Neural progenitor cell (in vitro differentiated cells): ENCODE results near the gene PHETA2. TPM values are rescaled to one million over a fixed set of nuclear protein-coding genes. Genes with fewer than 3 reads are reported as not detected.

ENCODE experiments used
- DNase-seq: peaks from one replicate; pipeline ENCODE4 v3.0.0-alpha.2; 2016; ENCODE audit warnings: low spot score
- H2AFZ ChIP-seq: fragments of 200-600 bp; sonication (generic); replicated peaks from 2 replicates; pipeline ENCODE4 v1.6.1; 2016; ENCODE audit warnings: antibody characterized with exemption
- H3F3A ChIP-seq: fragments of 200-600 bp; sonication (generic); 2 replicates; pipeline ENCODE4 v1.6.1; 2016; ENCODE audit warnings: antibody characterized with exemption, low read depth
- H3K27ac ChIP-seq: fragments of 200-600 bp; sonication (generic); 2 replicates; pipeline ENCODE4 v1.5.1; 2016; ENCODE audit warnings: mild to moderate bottlenecking
- H3K27me3 ChIP-seq: fragments of 200-600 bp; sonication (generic); 2 replicates; pipeline ENCODE4 v1.6.1; 2016; ENCODE audit warnings: mild to moderate bottlenecking, moderate library complexity
- H3K36me3 ChIP-seq: fragments of 200-600 bp; sonication (generic); 2 replicates; pipeline ENCODE4 v1.5.1; 2016
- H3K4me1 ChIP-seq: fragments of 200-600 bp; sonication (generic); 2 replicates; pipeline ENCODE4 v1.6.1; 2016; ENCODE audit warnings: mixed run types
- H3K4me2 ChIP-seq: fragments of 200-600 bp; sonication (generic); 2 replicates; pipeline ENCODE4 v1.6.1; 2016
- H3K4me3 ChIP-seq: fragments of 200-600 bp; sonication (generic); 2 replicates; pipeline ENCODE4 v1.5.1; 2016
- H3K79me2 ChIP-seq: fragments of 200-600 bp; sonication (generic); 2 replicates; pipeline ENCODE4 v1.6.1; 2016; ENCODE audit warnings: low read depth
- H3K9ac ChIP-seq: fragments of 200-600 bp; sonication (generic); 2 replicates; pipeline ENCODE4 v1.6.1; 2016
- H3K9me3 ChIP-seq: fragments of 200-600 bp; sonication (generic); 2 replicates; pipeline ENCODE4 v1.5.1; 2016; ENCODE audit warnings: low read depth
- H4K20me1 ChIP-seq: fragments of 200-600 bp; sonication (generic); 2 replicates; pipeline ENCODE4 v1.6.1; 2016; ENCODE audit warnings: low read depth
- H3K27ac Mint-ChIP-seq: 3 replicates; pipeline ENCODE4 v1.8.0; 2021; ENCODE audit warnings: mixed read lengths
- H3K27me3 Mint-ChIP-seq: 2 replicates; pipeline ENCODE4 v1.8.0; 2022; ENCODE audit warnings: low read depth, mild to moderate bottlenecking, inconsistent platforms, moderate library complexity, mixed read lengths; ENCODE audit not compliant: insufficient read depth
- H3K36me3 Mint-ChIP-seq: 3 replicates; pipeline ENCODE4 v1.8.0; 2021; ENCODE audit warnings: mixed read lengths
- H3K4me1 Mint-ChIP-seq: 3 replicates; pipeline ENCODE4 v1.8.0; 2021; ENCODE audit warnings: mixed read lengths
- H3K4me3 Mint-ChIP-seq: 3 replicates; pipeline ENCODE4 v1.8.0; 2021; ENCODE audit warnings: mild to moderate bottlenecking, moderate library complexity, mixed read lengths
- H3K9me3 Mint-ChIP-seq: 3 replicates; pipeline ENCODE4 v1.8.0; 2020; ENCODE audit warnings: mixed read lengths
- EZH2 ChIP-seq: fragments of 200-600 bp; sonication (generic); IDR thresholded peaks from 2 replicates; pipeline ENCODE4 v1.6.1; 2017; ENCODE audit warnings: antibody characterized with exemption, mild to moderate bottlenecking, moderate library complexity
- EZH2phosphoT487 ChIP-seq: fragments of 200-600 bp; sonication (generic); IDR thresholded peaks from 2 replicates; pipeline ENCODE4 v1.6.1; 2017; ENCODE audit warnings: antibody characterized with exemption
- total RNA-seq: library from RNA; depleted of rRNA; stranded (reverse); fragments of >200 nt; gene quantifications from 2 replicates; pipeline ENCODE4 v1.2.3, GENCODE V29; 2015; ENCODE audit warnings: low replicate concordance
- TF ChIP-seq, protein P1 (sequence below): fragments of 200-600 bp; sonication (generic); IDR thresholded peaks from 2 replicates; pipeline ENCODE4 v1.5.1; 2017; ENCODE audit warnings: antibody characterized with exemption, mild to moderate bottlenecking

Gene PHETA2
- total RNA-seq, 1 donor from 2014 or later: 0.79 TPM

DNA sequence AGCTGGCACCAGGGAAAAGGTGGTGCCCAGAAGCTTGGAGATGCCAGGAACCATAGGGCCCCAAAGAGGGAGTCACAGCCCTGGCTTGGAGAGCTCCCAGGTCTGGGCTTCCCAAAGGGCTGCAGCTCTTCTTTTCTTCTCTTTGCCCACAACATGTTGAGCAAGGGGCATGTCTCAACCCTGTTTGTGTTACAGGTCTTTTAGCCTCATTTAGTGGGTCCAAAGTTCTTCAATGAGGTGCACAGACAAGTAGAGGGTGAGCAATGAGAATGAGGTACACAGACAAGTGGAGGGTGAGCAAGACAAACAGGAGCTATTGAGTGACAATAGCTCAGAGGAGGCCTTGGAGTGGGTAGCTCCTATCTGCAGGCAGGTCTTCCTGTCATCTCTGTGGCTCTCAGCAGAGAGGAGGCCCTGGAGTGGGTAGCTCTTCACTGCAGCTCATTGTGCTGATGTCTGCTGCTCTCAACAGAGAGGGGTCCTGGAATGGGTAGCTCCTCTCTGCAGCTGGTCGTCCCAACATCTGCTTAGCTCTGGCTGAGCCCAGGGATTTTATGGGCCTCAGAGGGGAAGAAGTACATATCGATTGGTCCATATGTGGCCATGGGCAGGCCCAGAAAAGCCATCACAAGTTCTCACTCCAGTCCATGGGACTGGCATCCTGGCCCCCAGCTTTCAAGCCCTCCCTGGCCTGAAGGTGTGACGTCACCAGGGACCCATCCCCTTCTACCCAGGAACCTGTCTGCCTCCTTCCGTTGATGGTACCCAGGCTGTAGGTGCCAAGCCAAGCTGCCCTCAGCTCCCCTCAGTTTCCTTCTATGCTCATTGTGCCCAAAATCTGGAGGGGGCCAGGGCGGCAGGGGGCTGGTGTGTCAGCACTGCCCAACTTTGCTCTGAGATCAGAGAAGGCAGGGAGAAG lies 40.5 kb upstream of the PHETA2 start:
- no peaks in the 10 kb centered on the region for H3K27me3 ChIP-seq
- H3K4me3 ChIP-seq: no peak overlapping the region
- H3K36me3 ChIP-seq: no peaks in the 10 kb centered on the region
- Mint-ChIP-seq H3K4me1 (no peaks in the 10 kb centered on the region), H3K27me3 (peaks cover 3% of the 10 kb centered on the region), H3K9me3 (peaks cover 14% of the 10 kb centered on the region), H3K4me3 (no peak overlapping the region), H3K36me3 (no peaks in the 10 kb centered on the region), H3K27ac (no peak overlapping the region)
- H2AFZ ChIP-seq: no peak overlapping the region
- H3K4me1 ChIP-seq: no peaks in the 10 kb centered on the region
- H4K20me1 ChIP-seq: no peaks in the 10 kb centered on the region
- H3K27ac ChIP-seq: no peak overlapping the region
- TF ChIP-seq, protein P1, sequence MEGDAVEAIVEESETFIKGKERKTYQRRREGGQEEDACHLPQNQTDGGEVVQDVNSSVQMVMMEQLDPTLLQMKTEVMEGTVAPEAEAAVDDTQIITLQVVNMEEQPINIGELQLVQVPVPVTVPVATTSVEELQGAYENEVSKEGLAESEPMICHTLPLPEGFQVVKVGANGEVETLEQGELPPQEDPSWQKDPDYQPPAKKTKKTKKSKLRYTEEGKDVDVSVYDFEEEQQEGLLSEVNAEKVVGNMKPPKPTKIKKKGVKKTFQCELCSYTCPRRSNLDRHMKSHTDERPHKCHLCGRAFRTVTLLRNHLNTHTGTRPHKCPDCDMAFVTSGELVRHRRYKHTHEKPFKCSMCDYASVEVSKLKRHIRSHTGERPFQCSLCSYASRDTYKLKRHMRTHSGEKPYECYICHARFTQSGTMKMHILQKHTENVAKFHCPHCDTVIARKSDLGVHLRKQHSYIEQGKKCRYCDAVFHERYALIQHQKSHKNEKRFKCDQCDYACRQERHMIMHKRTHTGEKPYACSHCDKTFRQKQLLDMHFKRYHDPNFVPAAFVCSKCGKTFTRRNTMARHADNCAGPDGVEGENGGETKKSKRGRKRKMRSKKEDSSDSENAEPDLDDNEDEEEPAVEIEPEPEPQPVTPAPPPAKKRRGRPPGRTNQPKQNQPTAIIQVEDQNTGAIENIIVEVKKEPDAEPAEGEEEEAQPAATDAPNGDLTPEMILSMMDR: no peak
- TF ChIP-seq EZH2phosphoT487: no peak
- no peak for TF ChIP-seq EZH2
- H3K9me3 ChIP-seq: no peaks in the 10 kb centered on the region
- H3K9ac ChIP-seq: no peak overlapping the region
- no peaks in the 10 kb centered on the region for H3F3A ChIP-seq
- no peak for DNase-seq
- no peak overlapping the region for H3K4me2 ChIP-seq
- H3K79me2 ChIP-seq: no peaks in the 10 kb centered on the region

GRCh38 chr22:42035256-42035655 lies 38.8 kb upstream of the PHETA2 start:
- Histone ChIP-seq H3K79me2 (no peaks in the 10 kb centered on the region), H3K4me2 (no peak overlapping the region), H2AFZ (no peak overlapping the region), H3K4me1 (no peaks in the 10 kb centered on the region), H3K9ac (no peak overlapping the region), H3K9me3 (no peaks in the 10 kb centered on the region), H3K27me3 (no peaks in the 10 kb centered on the region), H3K36me3 (no peaks in the 10 kb centered on the region), H4K20me1 (no peaks in the 10 kb centered on the region), H3F3A (no peaks in the 10 kb centered on the region), H3K27ac (no peak overlapping the region), H3K4me3 (no peak overlapping the region)
- peaks cover 19% of the 10 kb centered on the region for H3K9me3 Mint-ChIP-seq
- H3K27me3 Mint-ChIP-seq: peaks cover 3% of the 10 kb centered on the region
- TF ChIP-seq EZH2phosphoT487 (no peak), EZH2 (no peak)
- TF ChIP-seq, protein P1: no peak
- no peaks in the 10 kb centered on the region for H3K36me3 Mint-ChIP-seq
- DNase-seq: no peak
- H3K4me1 Mint-ChIP-seq: no peaks in the 10 kb centered on the region
- H3K27ac Mint-ChIP-seq: no peak overlapping the region
- no peak overlapping the region for H3K4me3 Mint-ChIP-seq

DNA sequence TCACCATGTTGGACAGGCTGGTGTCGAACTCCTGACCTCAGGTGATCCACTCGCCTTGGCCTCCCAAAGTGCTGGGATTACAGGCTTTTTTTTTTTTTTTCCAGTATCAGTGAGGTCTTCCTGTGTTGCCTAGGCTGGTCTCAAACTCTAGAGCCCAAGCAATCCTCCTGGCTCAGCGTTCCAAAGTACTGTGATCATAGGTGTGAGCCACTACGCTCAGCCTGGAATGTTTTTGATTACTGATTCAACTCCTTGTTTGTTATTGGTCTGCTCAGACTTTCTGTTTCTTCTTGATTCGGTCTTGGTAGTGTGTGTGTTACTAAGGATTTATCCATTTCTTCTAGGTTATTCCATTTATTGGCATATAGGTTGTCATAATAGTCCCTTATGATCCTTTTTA lies 34.8 kb upstream of the PHETA2 start:
- H3K9me3 Mint-ChIP-seq: peaks cover 26% of the 10 kb centered on the region

More for the DNA sequence above, 34.8 kb upstream of the PHETA2 start:
- Mint-ChIP-seq H3K36me3 (peaks cover 5% of the 10 kb centered on the region), H3K27me3 (peaks cover 5% of the 10 kb centered on the region), H3K4me1 (no peaks in the 10 kb centered on the region), H3K4me3 (no peak overlapping the region), H3K27ac (no peak overlapping the region)
- H3K9ac ChIP-seq: no peak overlapping the region
- H3K9me3 ChIP-seq: no peaks in the 10 kb centered on the region
- DNase-seq: no peak
- H4K20me1 ChIP-seq: no peaks in the 10 kb centered on the region
- no peak overlapping the region for H3K4me3 ChIP-seq
- H3K4me2 ChIP-seq: no peak overlapping the region
- no peak overlapping the region for H2AFZ ChIP-seq
- no peaks in the 10 kb centered on the region for H3K36me3 ChIP-seq
- no peaks in the 10 kb centered on the region for H3K27me3 ChIP-seq
- H3K4me1 ChIP-seq: no peaks in the 10 kb centered on the region
- TF ChIP-seq EZH2phosphoT487 (no peak), EZH2 (no peak)
- TF ChIP-seq, protein P1: no peak
- H3K27ac ChIP-seq: no peak overlapping the region
- no peaks in the 10 kb centered on the region for H3F3A ChIP-seq
- no peaks in the 10 kb centered on the region for H3K79me2 ChIP-seq
